Amygdala (tissue), 56 donors: ENCODE measurements around the gene SCD5.

Source experiments
- DNase-seq, 56 donors: peaks; one replicate each; lab custom pipeline; 2025; lab: John Stamatoyannopoulos, UW

Gene SCD5

GRCh38 chr4:82797405-82798111, 1.0 kb downstream of the SCD5 start:
- DNase-seq: peak in 21 of 56 donors; percentile 22 to 71 (median 42)

GRCh38 chr4:82797040-82797404, 1.6 kb downstream of the SCD5 start:
- DNase-seq: peak in 13 of 56 donors; percentile 8 to 69 (median 45)

DNA sequence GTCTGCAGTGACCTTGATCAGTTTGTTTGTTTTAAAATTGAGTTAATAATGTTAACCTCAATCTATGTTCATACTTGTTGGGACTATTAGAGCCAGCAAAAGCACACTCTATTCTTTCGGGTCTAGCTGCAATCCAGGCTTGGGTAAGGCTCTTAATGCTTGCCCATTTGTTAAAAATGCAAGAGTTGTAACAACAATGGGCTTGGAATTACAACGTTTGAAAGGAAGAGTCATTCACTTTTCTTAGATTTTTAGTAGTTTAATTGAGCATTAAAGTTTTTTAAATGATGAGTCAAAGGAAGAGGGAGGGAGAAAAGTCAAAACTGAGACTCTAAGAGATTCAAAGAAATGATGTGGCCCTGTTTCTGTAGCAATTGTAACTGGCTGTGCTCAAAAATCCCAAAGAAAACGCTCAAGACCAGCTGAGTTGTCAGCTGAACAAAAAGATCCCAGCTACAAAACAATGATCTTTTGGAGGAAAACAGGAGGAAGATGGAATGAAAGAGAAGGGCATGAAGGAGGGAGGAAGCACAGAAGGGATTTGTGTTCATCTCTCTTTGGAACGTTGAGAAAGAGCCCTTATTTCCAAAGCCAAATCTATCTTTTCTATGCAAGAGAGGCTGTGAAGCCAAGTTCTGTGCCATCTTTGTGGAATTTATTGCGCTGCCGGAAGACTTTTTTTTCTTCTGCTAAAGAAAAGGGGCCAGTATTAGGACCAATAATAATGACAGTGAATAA, 5.5 kb downstream of the SCD5 start:
- DNase-seq: peak in 9 of 56 donors; percentile 11 to 70 (median 31)

DNA sequence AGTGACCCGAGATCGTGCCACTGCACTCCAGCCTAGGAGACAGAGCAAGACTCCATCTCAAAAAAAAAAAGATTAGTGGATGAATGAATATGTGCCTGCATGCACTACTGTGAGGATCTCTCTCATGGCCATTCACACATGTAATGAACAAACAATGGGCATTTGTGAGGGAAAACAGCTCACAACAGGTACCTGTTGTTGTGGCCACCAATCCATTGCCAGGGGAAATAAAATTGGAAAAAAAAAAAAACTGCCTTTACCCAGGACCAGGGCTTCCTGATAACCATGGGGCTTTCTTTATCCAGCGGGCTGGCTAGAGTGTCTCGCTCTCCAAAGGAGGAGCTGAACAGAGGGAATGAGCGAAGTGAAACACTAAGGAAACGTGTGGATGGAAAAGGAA, 7.4 kb downstream of the SCD5 start:
- DNase-seq: no peak

DNA sequence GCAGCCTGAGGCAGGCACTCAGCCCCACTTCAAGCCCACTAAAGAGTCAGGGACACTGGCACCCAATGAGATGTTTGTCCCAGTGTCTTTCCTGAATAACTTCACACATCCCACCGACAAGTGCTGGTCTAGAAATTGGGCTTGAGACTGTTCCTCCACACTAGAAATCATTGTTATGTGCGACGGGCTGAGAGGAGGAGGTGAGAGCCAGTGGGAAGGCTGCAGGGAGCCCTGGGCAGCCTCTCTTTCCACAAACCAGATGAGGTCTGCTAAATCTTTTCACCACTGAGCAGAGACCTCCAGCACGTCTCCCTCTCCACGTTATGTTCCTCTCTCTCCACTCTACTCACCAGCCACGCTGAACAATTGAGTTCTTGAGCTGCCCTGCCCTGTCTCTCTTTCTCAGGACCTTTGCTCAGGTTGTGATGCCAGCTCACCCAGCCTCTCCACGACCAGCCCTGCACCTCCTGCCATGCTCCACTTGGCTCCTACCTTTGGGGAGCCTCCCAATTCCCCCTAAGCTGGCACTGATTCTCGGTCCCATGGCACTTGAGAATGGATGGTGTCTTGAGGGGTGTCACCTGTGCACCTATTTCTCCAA, 8.4 kb downstream of the SCD5 start:
- peak in 1 of 56 donors; percentile 10 for DNase-seq

DNA sequence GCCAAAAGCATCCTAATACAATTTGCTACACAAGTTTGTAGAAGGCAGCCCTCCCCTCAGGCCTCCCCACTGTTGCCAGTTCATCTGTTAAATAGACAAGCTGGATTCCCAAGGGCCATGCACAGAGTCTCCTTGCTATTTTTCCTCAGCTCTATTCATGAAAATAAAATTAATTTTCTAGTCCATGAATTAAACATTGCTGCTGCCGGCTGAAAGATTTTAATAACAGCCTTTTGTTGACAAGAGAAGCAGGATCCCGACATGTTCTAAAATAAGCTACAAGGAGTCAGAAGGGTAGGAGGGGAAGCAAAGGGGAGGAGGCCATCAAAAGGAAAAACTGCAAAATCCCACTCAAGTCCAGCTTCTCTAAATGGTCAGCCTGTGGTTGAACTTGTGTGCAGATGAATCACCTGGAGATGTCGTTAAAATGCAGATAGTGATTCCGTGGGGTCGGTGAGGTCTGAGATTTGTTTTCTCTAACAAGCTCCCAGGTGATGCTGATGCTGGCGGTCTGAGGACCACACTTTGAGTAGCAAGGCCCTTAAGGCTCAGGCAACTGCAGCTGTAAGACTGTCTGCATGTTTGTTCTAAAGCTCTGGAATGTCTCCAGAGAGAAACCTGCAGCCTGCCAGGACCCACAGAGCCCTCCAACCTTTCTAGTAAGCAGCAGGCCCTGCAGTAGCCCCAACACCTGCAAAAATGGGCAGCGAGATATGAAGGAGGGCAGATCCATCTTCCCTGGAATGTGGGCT, 9.4 kb downstream of the SCD5 start:
- DNase-seq: no peak

DNA sequence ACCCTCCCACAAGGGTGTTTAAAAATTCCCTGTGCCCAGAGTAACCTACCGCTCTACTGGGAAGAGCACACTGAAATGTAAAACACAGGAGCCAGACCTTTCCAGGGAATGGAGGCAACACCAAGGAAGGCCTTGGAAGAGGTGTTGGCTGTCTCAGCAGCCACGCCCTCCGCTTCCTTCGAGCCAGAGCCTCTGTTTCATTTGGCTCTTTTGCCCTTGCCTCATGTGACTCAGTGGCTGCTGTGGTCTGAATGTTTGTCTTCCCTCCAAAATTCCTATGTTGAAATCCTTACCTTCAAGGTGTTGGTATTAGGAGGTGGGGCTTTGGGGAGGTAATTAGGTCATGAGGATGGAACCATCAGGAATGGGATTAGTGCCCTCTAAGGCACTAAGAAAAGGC, 11.3 kb downstream of the SCD5 start:
- DNase-seq: no peak

- no peak for DNase-seq
These were observed 11.8 kb downstream of the SCD5 start for GRCh38 chr4:82786828-82787227.

DNA sequence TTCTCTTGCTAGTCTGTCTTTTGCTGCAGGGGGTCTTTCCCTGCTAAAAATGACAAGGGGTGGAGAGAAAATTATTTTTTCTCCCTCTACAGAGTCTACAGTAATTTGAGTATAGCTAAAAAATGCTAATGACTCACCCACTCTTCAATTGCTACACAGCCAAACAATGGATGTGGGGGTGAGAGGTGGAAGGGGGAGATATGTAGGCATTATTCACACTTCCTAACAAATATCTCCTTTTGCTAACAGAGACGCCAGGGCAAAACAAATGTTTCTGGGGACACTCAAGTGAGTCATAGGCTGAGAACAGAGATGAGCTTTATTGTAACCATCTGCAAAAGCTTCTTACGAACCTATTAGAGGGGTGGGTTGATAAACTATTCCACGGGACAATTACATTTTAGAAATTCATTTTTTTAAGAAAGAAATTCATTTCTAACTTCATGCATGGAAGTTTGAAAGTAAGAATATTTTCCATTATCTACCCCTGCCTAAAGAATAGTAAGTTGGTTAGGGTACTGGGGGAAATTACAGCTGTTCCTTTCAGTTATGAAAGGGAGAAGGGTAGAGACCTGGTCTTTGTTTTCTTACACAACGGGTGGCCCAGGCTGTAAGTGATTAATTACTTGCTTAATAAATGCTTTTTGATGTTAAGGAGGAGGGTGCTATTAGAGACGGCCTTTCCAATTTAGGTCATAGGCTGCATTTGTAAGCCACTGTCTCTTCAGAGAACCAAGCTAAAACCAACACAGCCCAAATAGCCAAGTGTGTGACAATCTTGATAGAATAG, 12.8 kb downstream of the SCD5 start:
- peak in 3 of 56 donors; percentile 23 to 35 (median 30) for DNase-seq

- peak in 4 of 56 donors; percentile 20 to 57 (median 40) for DNase-seq
These were observed 13.7 kb downstream of the SCD5 start for GRCh38 chr4:82784681-82785610.

- no peak for DNase-seq
These were observed 15.8 kb downstream of the SCD5 start for GRCh38 chr4:82782626-82783345.

GRCh38 chr4:82780752-82781231, 17.8 kb downstream of the SCD5 start:
- peak in 40 of 56 donors; percentile 10 to 79 (median 40) for DNase-seq

DNA sequence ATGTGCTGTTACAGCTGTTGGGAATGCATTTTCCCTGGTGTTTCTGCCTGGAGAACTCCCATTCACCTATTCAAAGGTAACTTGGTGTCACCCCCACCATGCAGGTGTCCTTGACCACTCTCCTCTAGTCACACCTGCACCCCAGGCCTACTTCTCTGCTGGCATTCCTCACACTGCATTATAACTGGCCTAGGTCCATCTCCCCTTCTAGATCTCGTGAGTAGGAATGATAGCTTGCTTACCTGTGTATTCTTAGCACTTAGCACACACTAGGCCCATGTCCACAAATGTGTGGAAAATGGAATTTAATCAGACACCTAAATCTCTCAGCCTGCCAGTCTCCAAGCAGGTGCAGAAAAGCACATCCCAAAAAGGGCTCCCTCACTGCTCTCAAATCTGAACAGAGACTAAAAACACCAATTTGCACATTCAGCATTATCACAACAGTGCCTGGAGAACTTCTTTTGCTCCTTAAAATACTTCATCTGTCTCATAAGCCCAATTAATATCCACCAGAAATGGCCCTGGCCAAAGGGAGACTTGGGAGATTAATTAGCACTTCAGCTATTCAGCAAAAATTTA, 18.3 kb downstream of the SCD5 start:
- DNase-seq: no peak

DNA sequence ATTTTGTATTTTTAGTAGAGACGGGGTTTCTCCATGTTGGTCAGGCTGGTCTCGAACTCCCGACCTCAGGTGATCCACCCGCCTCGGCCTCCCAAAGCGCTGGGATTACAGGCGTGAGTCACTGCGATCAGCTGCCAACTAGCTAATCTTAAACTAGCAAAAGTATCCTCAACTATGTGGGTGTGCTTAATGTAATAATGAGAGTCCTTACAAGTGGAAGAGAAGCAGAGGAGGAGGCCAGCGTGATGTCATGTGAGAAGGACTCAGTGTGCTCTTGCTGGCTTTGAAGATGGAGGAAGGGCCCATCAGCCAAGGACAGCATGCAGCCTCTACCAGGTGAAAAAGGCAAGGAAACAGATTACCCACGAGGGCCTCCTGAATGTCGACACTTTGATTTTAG, 19.6 kb downstream of the SCD5 start:
- DNase-seq: no peak

GRCh38 chr4:82777857-82778525, 20.6 kb downstream of the SCD5 start:
- no peak for DNase-seq

DNA sequence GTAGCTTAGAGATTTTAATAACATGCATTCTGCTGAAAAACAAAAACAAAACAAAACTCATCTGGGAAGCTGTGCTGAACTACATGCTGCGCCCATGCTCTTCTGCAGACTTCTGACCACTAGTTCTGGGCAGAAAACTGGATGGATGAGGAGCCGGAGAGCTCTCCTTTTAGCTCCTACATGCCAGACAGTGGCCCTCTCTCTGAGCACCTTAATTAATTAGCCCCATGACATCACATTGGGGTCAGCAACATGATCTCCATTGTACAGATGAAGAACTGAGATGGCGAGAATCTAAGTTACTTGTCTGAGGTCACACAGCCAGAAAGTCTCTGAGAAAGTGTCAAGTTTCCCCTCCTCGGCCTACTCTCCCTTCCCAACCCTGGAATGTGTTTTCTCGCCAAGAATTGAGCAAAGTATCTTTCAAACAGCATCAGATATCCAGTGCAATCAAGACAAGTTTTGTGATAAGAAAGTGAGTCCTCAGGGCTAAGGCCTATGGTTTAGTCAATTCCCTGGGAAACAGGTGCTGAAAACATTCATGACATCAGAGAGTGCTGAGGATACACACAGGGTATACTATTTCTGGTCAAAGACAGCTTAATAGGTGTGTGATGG, 21.6 kb downstream of the SCD5 start:
- DNase-seq: no peak

- DNase-seq: no peak
These were observed 23.4 kb downstream of the SCD5 start for GRCh38 chr4:82775243-82775642.
